ENCODE measurements around the gene CCDC188. TPM values are rescaled to one million over a fixed set of nuclear protein-coding genes. Genes with fewer than 3 reads are reported as not detected.

The CCDC188 gene
- total and polyA plus RNA-seq, 9 of the 15 experiments (the other 6 are each of a cell fraction or from before 2014, with no cell fraction given), result not detected

- TF ChIP-seq ZBTB40 (IDR thresholded peaks at IDR 0.05), result no peak
- TF ChIP-seq ZBTB40 (CRISPR knock-in tag; IDR thresholded peaks at IDR 0.05), result no peak
- peak; percentile 24 for TF ChIP-seq HMGN3 (IDR thresholded peaks at IDR 0.05; ENCODE audit: borderline replicate concordance, extremely low read depth, insufficient read length, low read depth, low read length)
- TF ChIP-seq HIVEP1 (CRISPR knock-in tag; IDR thresholded peaks at IDR 0.05), result no peak
- TF ChIP-seq USF2 (CRISPR knock-in tag; IDR thresholded peaks at IDR 0.05), result no peak
- TF ChIP-seq NFE2L1 (tag; IDR thresholded peaks at IDR 0.05; ENCODE audit: borderline replicate concordance, low read depth), result no peak
- TF ChIP-seq MLLT1 (IDR thresholded peaks at IDR 0.05), result no peak
Measured at GRCh38 chr22:20170170-20170569, 19.3 kb upstream of the CCDC188 start (continued).
